Measurements from ENCODE around the gene APOC1. TPM values are rescaled to one million over a fixed set of nuclear protein-coding genes. Genes with fewer than 3 reads are reported as not detected.

The APOC1 gene
- total RNA-seq, 1 experiment from 2014 or later: 86.5 TPM

GRCh38 chr19:44968670-44969069 lies 54.3 kb downstream of the APOC1 start (continued):
- TF ChIP-seq, protein P1, sequence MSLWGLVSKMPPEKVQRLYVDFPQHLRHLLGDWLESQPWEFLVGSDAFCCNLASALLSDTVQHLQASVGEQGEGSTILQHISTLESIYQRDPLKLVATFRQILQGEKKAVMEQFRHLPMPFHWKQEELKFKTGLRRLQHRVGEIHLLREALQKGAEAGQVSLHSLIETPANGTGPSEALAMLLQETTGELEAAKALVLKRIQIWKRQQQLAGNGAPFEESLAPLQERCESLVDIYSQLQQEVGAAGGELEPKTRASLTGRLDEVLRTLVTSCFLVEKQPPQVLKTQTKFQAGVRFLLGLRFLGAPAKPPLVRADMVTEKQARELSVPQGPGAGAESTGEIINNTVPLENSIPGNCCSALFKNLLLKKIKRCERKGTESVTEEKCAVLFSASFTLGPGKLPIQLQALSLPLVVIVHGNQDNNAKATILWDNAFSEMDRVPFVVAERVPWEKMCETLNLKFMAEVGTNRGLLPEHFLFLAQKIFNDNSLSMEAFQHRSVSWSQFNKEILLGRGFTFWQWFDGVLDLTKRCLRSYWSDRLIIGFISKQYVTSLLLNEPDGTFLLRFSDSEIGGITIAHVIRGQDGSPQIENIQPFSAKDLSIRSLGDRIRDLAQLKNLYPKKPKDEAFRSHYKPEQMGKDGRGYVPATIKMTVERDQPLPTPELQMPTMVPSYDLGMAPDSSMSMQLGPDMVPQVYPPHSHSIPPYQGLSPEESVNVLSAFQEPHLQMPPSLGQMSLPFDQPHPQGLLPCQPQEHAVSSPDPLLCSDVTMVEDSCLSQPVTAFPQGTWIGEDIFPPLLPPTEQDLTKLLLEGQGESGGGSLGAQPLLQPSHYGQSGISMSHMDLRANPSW (CRISPR knock-in tag; conservative IDR thresholded peaks at IDR 0.05; ENCODE audit: low read depth): no peak
- no peak for TF ChIP-seq MAX (CRISPR knock-in tag; IDR thresholded peaks at IDR 0.05)
- TF ChIP-seq SOX15 (CRISPR knock-in tag; IDR thresholded peaks at IDR 0.05): no peak
- no peak for TF ChIP-seq ZNF317 (CRISPR knock-in tag; IDR thresholded peaks at IDR 0.05; ENCODE audit: borderline replicate concordance, low read depth)
- TF ChIP-seq PRRX2 (CRISPR knock-in tag; IDR thresholded peaks at IDR 0.05): no peak
- TF ChIP-seq, protein P2, sequence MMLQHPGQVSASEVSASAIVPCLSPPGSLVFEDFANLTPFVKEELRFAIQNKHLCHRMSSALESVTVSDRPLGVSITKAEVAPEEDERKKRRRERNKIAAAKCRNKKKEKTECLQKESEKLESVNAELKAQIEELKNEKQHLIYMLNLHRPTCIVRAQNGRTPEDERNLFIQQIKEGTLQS (CRISPR knock-in tag; conservative IDR thresholded peaks at IDR 0.05): no peak
- TF ChIP-seq MYBL2 (CRISPR knock-in tag; IDR thresholded peaks at IDR 0.05): no peak
- no peak for TF ChIP-seq GABPB1 (CRISPR knock-in tag; IDR thresholded peaks at IDR 0.05)

Other genes with a start within 250 kb of the APOC1 start
- 1.9 to 2.9 TPM (median 2.3 TPM) in 3 replicates for gene CEACAM19, start 243.1 kb upstream of the APOC1 start, total RNA-seq (2021)
- not detected in 3 replicates for gene CEACAM16, start 215.5 kb upstream of the APOC1 start, total RNA-seq (2021)
- gene BCL3, start 165.9 kb upstream of the APOC1 start, total RNA-seq (2021): 4.6 to 7.8 TPM (median 5.6 TPM) in 3 replicates
- 20.5 to 29.5 TPM (median 27.8 TPM) in 3 replicates for gene CBLC, start 136.7 kb upstream of the APOC1 start, total RNA-seq (2021)
- gene BCAM, start 105.5 kb upstream of the APOC1 start, total RNA-seq (2021): 73.1 to 89.5 TPM (median 80.0 TPM) in 3 replicates
- 164 to 170 TPM (median 168 TPM) in 3 replicates for gene NECTIN2, start 68.3 kb upstream of the APOC1 start, total RNA-seq (2021)
- gene TOMM40, start 23.4 kb upstream of the APOC1 start, total RNA-seq (2021): 166 to 221 TPM (median 181 TPM) in 3 replicates
- gene APOE, start 8.8 kb upstream of the APOC1 start, total RNA-seq (2021): 815 to 837 TPM (median 824 TPM) in 3 replicates
- gene APOC4, start 27.6 kb downstream of the APOC1 start, total RNA-seq (2021): not detected in 3 replicates
- gene APOC2, start 31.4 kb downstream of the APOC1 start, total RNA-seq (2021): 0.66 to 0.81 TPM in 2 of 3 replicates, not detected in the other
- 75.9 to 85.6 TPM (median 76.4 TPM) in 3 replicates for gene CLPTM1, start 40.8 kb downstream of the APOC1 start, total RNA-seq (2021)
- 8.9 to 10.6 TPM (median 9.9 TPM) in 3 replicates for gene RELB, start 86.9 kb downstream of the APOC1 start, total RNA-seq (2021)
- gene CLASRP, start 124.4 kb downstream of the APOC1 start, total RNA-seq (2021): 85.0 to 88.9 TPM (median 88.0 TPM) in 3 replicates
- 13.4 to 14.8 TPM (median 13.8 TPM) in 3 replicates for gene ZNF296, start 161.9 kb downstream of the APOC1 start, total RNA-seq (2021)
- gene GEMIN7, start 164.7 kb downstream of the APOC1 start, total RNA-seq (2021): 55.0 to 60.3 TPM (median 55.3 TPM) in 3 replicates
- gene PPP1R37, start 178.6 kb downstream of the APOC1 start, total RNA-seq (2021): 34.5 to 35.9 TPM (median 35.4 TPM) in 3 replicates
- 0.57 to 1.1 TPM (median 0.76 TPM) in 3 replicates for gene NKPD1, start 246.4 kb downstream of the APOC1 start, total RNA-seq (2021)